ENCODE data around the gene P2RY14.

The P2RY14 gene

GRCh38 chr3:151303751-151304150 is 25.4 kb upstream of the P2RY14 start:
- Histone ChIP-seq H3K27ac (no peak overlapping the region), H3K4me3 (no peak overlapping the region)
- TF ChIP-seq, protein P1, sequence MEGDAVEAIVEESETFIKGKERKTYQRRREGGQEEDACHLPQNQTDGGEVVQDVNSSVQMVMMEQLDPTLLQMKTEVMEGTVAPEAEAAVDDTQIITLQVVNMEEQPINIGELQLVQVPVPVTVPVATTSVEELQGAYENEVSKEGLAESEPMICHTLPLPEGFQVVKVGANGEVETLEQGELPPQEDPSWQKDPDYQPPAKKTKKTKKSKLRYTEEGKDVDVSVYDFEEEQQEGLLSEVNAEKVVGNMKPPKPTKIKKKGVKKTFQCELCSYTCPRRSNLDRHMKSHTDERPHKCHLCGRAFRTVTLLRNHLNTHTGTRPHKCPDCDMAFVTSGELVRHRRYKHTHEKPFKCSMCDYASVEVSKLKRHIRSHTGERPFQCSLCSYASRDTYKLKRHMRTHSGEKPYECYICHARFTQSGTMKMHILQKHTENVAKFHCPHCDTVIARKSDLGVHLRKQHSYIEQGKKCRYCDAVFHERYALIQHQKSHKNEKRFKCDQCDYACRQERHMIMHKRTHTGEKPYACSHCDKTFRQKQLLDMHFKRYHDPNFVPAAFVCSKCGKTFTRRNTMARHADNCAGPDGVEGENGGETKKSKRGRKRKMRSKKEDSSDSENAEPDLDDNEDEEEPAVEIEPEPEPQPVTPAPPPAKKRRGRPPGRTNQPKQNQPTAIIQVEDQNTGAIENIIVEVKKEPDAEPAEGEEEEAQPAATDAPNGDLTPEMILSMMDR (IDR thresholded peaks at IDR 0.05): no peak
- no peak for DNase-seq (ENCODE audit: low spot score)

GRCh38 chr3:151301787-151302186 is 23.4 kb upstream of the P2RY14 start:
- Histone ChIP-seq H3K27ac (no peak overlapping the region), H3K4me3 (no peak overlapping the region)
- TF ChIP-seq, protein P1 (IDR thresholded peaks at IDR 0.05): no peak
- no peak for DNase-seq (ENCODE audit: low spot score)

DNA sequence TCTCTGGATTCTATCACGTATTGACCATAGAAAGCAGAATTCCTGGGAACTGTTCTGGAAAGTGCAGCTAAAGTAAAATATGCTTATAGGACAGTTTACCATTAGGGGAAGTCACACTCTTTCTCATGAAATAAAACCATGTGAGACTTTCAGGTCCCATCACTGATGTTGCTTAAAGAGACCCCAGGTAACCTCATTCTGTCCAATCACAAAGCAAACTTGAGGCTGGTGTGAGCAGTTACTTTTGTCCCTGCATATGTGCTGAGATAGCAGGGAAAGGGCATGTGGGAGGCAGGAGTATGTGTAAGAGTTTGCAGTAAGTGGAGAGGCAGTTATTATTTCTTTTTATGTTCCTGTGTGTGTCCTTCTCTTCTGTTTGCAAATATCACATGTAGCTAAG is 22.2 kb upstream of the P2RY14 start:
- no peak for DNase-seq (ENCODE audit: low spot score)
- TF ChIP-seq, protein P1 (IDR thresholded peaks at IDR 0.05): no peak
- Histone ChIP-seq H3K4me3 (no peak overlapping the region), H3K27ac (no peak overlapping the region)

GRCh38 chr3:151299006-151299405 is 20.7 kb upstream of the P2RY14 start:
- H3K27ac ChIP-seq: no peak overlapping the region
- DNase-seq (ENCODE audit: low spot score): no peak
- no peak overlapping the region for H3K4me3 ChIP-seq
- TF ChIP-seq, protein P1 (IDR thresholded peaks at IDR 0.05): no peak

GRCh38 chr3:151297429-151297828 is 19.1 kb upstream of the P2RY14 start:
- TF ChIP-seq, protein P1 (IDR thresholded peaks at IDR 0.05): no peak
- DNase-seq (ENCODE audit: low spot score): no peak
- no peak overlapping the region for H3K27ac ChIP-seq
- no peak overlapping the region for H3K4me3 ChIP-seq

DNA sequence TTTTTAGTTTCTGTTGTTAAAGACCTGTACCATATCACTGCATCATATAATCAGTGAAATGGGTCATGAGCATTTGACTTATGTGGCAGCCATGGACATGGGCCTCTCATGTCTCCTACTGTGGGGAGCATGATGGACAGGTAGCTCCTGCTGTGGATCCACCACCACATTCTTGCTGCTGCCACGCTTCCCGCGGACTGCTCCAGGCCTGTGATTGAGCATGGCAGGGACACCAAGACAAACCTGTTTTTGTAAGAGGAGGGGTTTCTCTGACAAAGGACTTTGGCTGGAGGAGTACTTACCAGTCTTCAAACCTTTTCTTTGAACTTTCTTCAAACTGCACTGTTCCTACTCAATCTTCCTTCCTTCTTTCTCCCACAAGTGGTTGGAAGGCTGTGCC is 17.9 kb upstream of the P2RY14 start:
- TF ChIP-seq, protein P1 (IDR thresholded peaks at IDR 0.05): no peak
- H3K27ac ChIP-seq: no peak overlapping the region
- no peak overlapping the region for H3K4me3 ChIP-seq
- no peak for DNase-seq (ENCODE audit: low spot score)

GRCh38 chr3:151293127-151293526 is 14.8 kb upstream of the P2RY14 start:
- Histone ChIP-seq H3K4me3 (no peak overlapping the region), H3K27ac (no peak overlapping the region)
- DNase-seq (ENCODE audit: low spot score): no peak
- TF ChIP-seq, protein P1 (IDR thresholded peaks at IDR 0.05): no peak
